ENCODE data around the gene PLXNB2. TPM values are rescaled to one million over a fixed set of nuclear protein-coding genes. Genes with fewer than 3 reads are reported as not detected.

PLXNB2 gene
- total and polyA plus RNA-seq, 8 donors, result 89.3 to 216 (median 128) TPM

DNA sequence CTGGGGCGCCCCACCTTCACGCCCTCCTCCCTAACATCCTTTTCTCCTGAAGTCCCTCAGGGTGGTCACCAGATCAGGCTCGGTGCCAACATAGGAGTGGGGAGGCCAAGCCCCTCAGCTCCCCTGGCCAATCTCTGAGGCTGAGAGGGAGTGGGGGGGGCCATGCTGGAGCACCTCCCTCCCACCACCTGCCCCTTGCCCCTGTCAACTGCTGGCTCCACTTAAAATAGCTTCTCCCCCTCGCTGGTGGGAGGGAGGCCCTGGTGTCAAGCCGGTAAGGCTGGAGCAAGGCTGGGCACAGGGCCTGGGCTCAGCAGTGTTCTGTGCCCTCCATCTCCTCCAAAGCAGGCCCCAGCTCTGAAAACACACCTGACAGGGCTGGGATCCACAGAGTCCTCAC is 4.9 kb downstream of the PLXNB2 start:
- DNase-seq (peak in 1 of 6 donors; percentile 50), FAIRE-seq (no peak), ATAC-seq (no peak)
- WGBS, 2 donors, result 62 to 73% methylated on average over 5 of the region's 5 CpGs
- Histone ChIP-seq H3K4me3 (peak overlapping the region in 1 of 4 donors; percentile 2), H3K36me3 (no peaks in the 10 kb centered on the region), H3K27me3 (no peaks in the 10 kb centered on the region), H3K4me1 (peaks cover 12 to 58% (median 22%) of the 10 kb centered on the region in 3 donors), H3K9me3 (no peaks in the 10 kb centered on the region), H3K27ac (peak overlapping the region; percentile 33 to 88 (median 78))
- TF ChIP-seq CTCF (IDR thresholded peaks at IDR 0.05), result no peak
- intact Hi-C loops (cut with DNase I), result no loop called here

DNA sequence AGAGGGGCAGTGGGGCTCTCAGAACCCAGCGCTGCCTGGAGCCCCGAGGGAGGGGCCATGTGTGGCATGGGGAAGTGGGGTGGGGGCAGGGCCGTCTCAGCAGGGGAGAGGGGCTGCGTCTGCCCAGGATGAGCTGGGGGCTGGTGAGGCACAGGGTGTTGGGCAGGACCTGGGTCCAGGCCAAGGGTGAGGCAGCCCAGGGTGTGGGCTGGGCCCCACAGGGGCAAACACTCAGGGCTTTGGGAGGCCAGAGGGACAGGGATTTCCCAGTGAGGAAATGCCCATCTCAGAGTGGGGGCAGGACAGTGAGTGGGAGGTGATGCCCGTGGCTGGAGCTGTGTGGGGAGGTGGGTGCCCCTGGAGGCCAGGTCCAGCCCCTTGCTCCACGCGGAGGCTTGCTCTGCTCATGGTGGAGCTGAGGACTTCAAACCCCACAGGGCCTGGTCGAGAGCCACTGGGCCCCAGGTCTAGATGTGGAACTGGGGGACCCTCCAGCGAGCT is 5.4 kb downstream of the PLXNB2 start:
- ATAC-seq, result peak in 1 of 4 donors; percentile 7

DNA sequence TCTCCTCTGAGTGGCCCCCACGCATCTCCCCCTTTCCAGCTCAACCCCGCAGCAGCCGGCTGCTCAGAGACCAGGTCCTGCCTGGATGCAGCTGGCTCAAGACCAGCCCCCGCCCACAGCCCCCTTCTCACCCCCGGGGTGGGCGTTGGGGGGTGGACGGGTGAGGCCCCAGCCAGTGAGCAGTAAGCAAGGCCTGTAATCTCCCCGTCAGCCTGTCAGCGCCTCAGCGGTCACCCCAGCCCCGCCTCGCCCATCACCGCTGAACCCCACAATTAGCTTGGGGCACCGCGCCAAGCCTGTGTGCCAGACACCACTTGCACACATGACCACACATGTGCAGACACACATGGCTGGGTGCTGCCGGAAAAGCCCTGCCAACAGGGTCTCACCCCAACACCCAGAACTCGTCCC is 5.9 kb downstream of the PLXNB2 start:
- ATAC-seq (no peak), DNase-seq (peak in 1 of 6 donors; percentile 49), FAIRE-seq (no peak)
- Histone ChIP-seq H3K27me3 (no peaks in the 10 kb centered on the region), H3K9me3 (no peaks in the 10 kb centered on the region), H3K36me3 (no peaks in the 10 kb centered on the region), H3K4me3 (peak overlapping the region in 1 of 4 donors; percentile 2), H3K27ac (peak overlapping the region in 3 of 4 donors; percentile 23 to 88 (median 33)), H3K4me1 (peaks cover 22 to 68% (median 31%) of the 10 kb centered on the region in 3 donors)
- intact Hi-C loops (cut with DNase I), result no loop called here
- TF ChIP-seq CTCF (IDR thresholded peaks at IDR 0.05), result no peak
- 70 to 71% methylated on average over 17 of the region's 17 CpGs for WGBS, 2 donors

More for the DNA sequence above, 5.4 kb downstream of the PLXNB2 start:
- DNase-seq, result peak in 1 of 6 donors; percentile 55
- FAIRE-seq, result no peak
- Histone ChIP-seq H3K4me1 (peaks cover 17 to 63% (median 26%) of the 10 kb centered on the region in 3 donors), H3K27ac (peak overlapping the region; percentile 33 to 88 (median 78)), H3K27me3 (no peaks in the 10 kb centered on the region), H3K36me3 (no peaks in the 10 kb centered on the region), H3K9me3 (no peaks in the 10 kb centered on the region), H3K4me3 (peak overlapping the region in 1 of 4 donors; percentile 2)
- no peak for TF ChIP-seq CTCF (IDR thresholded peaks at IDR 0.05)
- intact Hi-C loops (cut with DNase I), result no loop called here
- WGBS, 2 donors, result 55 to 57% methylated on average over 9 of the region's 9 CpGs

DNA sequence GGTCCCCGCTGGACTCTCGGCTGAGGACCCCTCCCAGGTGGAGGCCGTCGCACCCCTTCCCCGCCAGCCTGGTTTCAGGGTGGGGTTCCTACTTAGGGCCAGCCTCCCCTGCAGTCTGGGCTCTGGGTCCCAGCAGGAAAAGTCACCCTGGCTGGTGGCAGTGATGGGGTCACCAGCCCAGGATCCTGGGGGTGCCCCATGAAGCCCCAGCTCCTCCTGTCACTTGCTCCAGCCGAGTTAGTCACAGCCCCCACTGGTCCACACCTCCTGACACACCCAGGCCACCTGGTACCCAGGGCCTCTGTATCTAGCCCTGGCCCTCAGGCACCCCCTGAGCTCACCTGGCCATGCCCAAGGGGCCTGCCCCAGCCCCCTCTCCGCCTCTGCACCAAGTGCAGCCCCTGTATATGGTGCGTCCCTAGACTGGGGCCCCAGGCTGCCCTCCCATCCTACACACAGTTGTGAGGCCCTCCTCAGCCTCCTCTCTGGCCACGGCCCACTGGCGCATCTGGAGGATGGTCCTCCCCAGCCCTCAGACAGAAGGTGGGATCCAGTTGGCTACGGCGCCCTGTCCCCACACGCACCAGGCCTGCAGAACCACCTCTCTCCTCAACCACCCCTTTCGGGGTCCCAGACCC is 6.7 kb downstream of the PLXNB2 start:
- no peaks in the 10 kb centered on the region for H3K36me3 ChIP-seq
- ATAC-seq (no peak), DNase-seq (no peak), FAIRE-seq (no peak)
- H3K4me1 ChIP-seq, result peaks cover 23 to 69% (median 33%) of the 10 kb centered on the region in 3 donors
- H3K9me3 ChIP-seq, result no peaks in the 10 kb centered on the region
- TF ChIP-seq CTCF (IDR thresholded peaks at IDR 0.05), result no peak
- H3K4me3 ChIP-seq, result peak overlapping the region in 2 of 4 donors; percentile 6 to 24
- intact Hi-C loops (cut with DNase I), result no loop called here
- peak overlapping the region in 2 of 4 donors; percentile 10 to 88 for H3K27ac ChIP-seq
- 90 to 94% methylated on average over 13 to 14 of the region's 14 CpGs for WGBS, 2 donors
- no peaks in the 10 kb centered on the region for H3K27me3 ChIP-seq
